Tongue (tissue), 2 donors: Measurements from ENCODE around the gene PHIP. TPM values are rescaled to one million over a fixed set of nuclear protein-coding genes. Genes with fewer than 3 reads are reported as not detected.
"Not testable (repeated sequence)": the region's sequence is repeated elsewhere in the genome, so short reads cannot be mapped to it uniquely, and the experiment has no call there.

Experiments used
- DNase-seq: peaks from one replicate; pipeline ENCODE4 v3.0.0-alpha.2; 2015
- total RNA-seq: library from RNA; depleted of rRNA; stranded (reverse); fragments of >200 nt; gene quantifications from one replicate; pipeline ENCODE4 v1.2.3, GENCODE V29; 2014

PHIP gene
- 55.2 TPM for total RNA-seq

GRCh38 chr6:79078075-79078969 is at the start of gene PHIP:
Gene PHIP (minus strand): TSS chr6:79078254. CDS start chr6:79078068, 186 bp downstream.
- DNase-seq = peak; percentile 98

DNA sequence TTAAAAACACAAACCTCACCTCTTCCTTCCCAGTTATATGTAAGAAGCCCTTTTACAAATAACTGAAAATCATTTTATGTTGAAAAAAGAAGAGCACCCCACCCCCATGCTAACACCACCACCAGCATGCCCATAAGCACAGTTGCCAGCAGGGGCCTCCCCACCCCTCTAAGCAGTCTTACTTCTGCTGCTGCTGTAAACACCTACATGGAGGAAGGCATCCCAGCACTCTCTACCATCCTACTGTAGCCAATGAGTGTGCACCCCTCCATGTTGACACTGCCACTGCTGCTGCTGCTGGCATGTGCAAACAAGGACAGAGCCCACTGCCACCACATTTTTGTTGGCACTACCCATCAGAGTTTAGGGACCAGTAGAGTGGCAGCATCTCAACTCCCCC is 49.6 kb upstream of the PHIP start:
- DNase-seq = no peak

DNA sequence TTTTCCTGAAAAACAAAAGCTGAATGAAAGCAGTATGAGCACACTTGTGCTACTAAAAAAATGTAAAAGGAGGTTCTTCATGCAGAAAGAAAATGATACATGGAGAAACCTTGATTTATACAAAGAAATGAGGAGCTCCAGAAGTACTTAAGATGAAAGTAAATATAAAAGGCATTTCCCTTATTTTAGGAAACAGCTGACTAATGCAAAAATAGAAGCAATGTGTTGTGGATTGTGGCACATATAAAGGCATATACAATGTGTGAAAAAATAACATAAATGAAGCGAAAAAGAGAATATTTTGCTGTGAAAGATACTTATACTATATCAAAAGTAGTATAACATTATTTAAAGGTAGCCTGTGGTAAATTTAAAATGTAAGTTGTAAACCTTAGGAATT is 41.2 kb upstream of the PHIP start:
- no peak for DNase-seq

GRCh38 chr6:79117752-79118151 is 39.7 kb upstream of the PHIP start:
- DNase-seq = no peak

DNA sequence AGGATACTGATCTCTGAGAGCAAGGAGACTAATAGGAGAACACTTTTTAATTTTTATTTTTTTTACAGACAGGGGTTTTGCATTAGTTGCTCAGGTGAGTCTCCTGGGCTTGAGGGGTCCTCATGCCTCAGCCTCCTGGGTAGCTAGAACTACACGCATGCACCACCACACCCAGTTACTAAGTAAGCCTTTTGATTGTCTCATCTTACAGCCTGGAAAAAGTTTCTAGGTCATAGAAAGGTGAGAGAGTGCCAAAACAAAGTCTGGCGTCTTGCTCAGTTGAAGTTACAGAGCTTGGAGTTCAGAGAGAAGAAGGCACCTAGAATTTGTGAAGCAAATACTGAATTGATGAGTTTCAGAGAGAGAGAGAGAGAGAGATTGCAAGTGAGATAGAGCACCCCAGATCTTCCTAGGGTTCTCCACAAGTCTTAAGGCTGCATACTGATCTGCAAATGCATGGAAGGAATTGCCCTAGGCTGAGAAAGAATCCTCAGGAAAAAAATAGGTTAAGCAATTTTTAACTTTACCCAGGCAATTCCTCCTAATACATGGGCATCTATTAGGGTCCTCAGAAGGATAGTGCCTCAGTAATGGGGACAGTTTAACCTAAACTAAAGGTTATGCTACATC is 37.6 kb upstream of the PHIP start:
- DNase-seq = no peak

DNA sequence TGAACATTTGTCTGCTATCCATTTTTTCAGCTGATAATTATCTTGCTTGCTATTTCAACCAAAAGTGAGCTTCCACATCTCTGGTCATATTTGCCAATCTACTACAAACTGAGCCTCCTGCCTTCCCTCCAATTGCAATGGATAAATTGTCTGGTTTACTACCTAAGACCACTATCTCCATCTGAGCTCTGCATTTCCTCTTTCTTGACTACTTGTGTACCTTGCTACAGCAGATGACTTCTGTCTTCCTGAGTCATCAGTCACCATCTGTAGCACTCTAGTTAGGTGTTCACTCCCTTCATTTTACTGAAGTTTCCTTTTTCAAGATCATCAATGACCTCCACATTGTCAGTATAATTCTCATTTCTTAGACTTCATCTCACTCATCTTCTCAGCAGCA is 33.5 kb upstream of the PHIP start:
- no peak for DNase-seq

- no peak for DNase-seq
These were observed 23.1 kb upstream of the PHIP start for GRCh38 chr6:79101164-79101563.

- DNase-seq = no peak
These were observed 22.2 kb upstream of the PHIP start for GRCh38 chr6:79100304-79100703.

DNA sequence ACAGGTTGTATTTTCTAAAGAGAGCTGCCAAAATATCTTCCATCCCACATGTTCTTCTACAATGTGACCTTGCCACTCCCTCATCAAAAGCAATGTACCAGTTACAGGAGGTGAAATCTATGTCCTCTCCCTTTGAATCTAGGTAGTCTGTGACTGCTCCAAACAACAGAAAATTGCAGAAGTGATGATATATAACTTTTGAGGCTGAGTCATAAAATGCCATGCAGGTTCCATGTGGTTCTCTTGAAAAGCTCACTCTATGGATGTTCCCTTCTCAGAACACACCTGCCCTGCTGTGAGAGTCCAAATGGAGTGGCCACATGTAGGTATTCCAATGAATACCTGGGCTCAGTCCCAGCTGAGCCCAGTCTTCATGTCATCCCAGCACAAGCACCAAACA is 16.9 kb upstream of the PHIP start:
- DNase-seq = no peak

- DNase-seq = not testable (repeated sequence)
These were observed 13.7 kb upstream of the PHIP start for GRCh38 chr6:79091801-79092200.

- no peak for DNase-seq
These were observed 11.7 kb upstream of the PHIP start for GRCh38 chr6:79089552-79090404.

- no peak for DNase-seq
These were observed 6.6 kb upstream of the PHIP start for GRCh38 chr6:79084693-79085092.

DNA sequence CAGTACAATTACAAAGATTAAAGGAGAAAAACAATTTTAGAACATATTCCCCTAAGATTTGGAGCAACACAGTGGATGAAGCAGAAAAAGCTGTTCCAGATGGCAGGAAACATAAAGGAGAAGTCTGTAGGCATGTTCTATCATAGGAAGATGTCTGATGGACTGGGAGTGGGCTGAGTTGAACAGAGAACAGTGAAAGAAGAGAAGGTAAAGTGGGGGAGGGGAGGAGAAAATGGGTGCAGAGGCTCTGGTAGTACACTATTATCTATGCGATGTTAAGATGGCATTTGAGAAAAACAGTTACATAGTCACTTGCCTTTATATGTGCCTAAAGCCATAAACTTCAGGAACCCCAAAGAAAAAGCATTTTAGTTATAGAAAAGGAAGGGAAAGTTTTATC is 4.2 kb upstream of the PHIP start:
- DNase-seq = no peak

- no peak for DNase-seq
These were observed 3.6 kb upstream of the PHIP start for GRCh38 chr6:79081663-79082062.

GRCh38 chr6:79079561-79080041 is 1.5 kb upstream of the PHIP start:
- DNase-seq = peak; percentile 45

GRCh38 chr6:79077715-79078074 is 359 bp downstream of the PHIP start:
- no peak for DNase-seq

- peak; percentile 94 for DNase-seq
These were observed 1.0 kb downstream of the PHIP start for GRCh38 chr6:79076782-79077641.

GRCh38 chr6:79076160-79076559 is 1.9 kb downstream of the PHIP start:
- DNase-seq = peak; percentile 37

DNA sequence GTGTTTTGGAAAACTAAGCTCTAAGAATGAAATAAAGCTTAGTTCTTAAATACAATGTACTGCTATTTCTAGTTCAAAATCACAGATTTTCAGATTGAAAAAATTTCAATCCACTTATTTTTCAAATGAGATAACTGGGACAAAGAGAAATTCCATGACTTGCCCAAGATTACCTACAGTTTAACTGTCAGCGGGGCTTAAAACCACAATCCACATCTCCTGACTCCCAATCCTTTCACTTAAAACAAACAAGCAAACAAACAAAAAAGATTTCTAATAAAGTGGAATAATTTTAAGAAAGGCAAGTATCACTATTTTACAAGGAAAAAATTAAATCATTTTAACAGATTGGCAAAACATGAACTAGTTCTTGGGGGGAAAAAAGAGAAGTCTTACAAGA is 4.2 kb downstream of the PHIP start:
- DNase-seq = no peak

- no peak for DNase-seq
These were observed 5.3 kb downstream of the PHIP start for GRCh38 chr6:79072640-79073181.

- no peak for DNase-seq
These were observed 6.5 kb downstream of the PHIP start for GRCh38 chr6:79071547-79071946.
